RWPE2 (cell line): Measurements from ENCODE around the gene RAX.

Experiments used
- ATAC-seq: fragments of 200-7000 bp; cut with Tn5 transposase; 3 replicates; pipeline ENCODE4 v1.9.1; 2021; ENCODE audit warnings: low read depth
- DNase-seq: peaks from one replicate; pipeline ENCODE4 v3.0.0-alpha.2; 2020; ENCODE audit warnings: low spot score
- H3K27ac ChIP-seq: fragments of 450-650 bp; 2 replicates; pipeline ENCODE4 v1.5.1; 2017; ENCODE audit warnings: mild to moderate bottlenecking; ENCODE audit not compliant: poor library complexity, severe bottlenecking
- H3K27me3 ChIP-seq: fragments of 250-450 bp; sonication (Bioruptor Pico); 2 replicates; pipeline ENCODE4 v1.5.1; 2021; ENCODE audit warnings: mild to moderate bottlenecking, moderate library complexity; ENCODE audit not compliant: insufficient read depth, poor library complexity, severe bottlenecking
- H3K36me3 ChIP-seq: fragments of 250-450 bp; sonication (Bioruptor Pico); 2 replicates; pipeline ENCODE4 v1.5.1; 2020; ENCODE audit warnings: low read depth, mild to moderate bottlenecking, moderate library complexity
- H3K4me1 ChIP-seq: fragments of 250-450 bp; sonication (Bioruptor Pico); 2 replicates; pipeline ENCODE4 v1.5.1; 2021; ENCODE audit warnings: mild to moderate bottlenecking, moderate library complexity; ENCODE audit not compliant: insufficient read depth, poor library complexity, severe bottlenecking
- H3K4me3 ChIP-seq: fragments of 250-450 bp; sonication (Bioruptor Pico); 2 replicates; pipeline ENCODE4 v1.5.1; 2021; ENCODE audit warnings: mild to moderate bottlenecking, moderate library complexity; ENCODE audit not compliant: severe bottlenecking
- H3K9me3 ChIP-seq: fragments of 250-450 bp; sonication (Bioruptor Pico); 2 replicates; pipeline ENCODE4 v1.5.1; 2021; ENCODE audit warnings: mild to moderate bottlenecking, moderate library complexity; ENCODE audit not compliant: severe bottlenecking
- CTCF ChIP-seq: fragments of 450-650 bp; IDR thresholded peaks from one replicate; pipeline ENCODE4 v1.5.1; 2017; ENCODE audit warnings: mild to moderate bottlenecking, moderate library complexity; ENCODE audit not compliant: poor library complexity, severe bottlenecking

RAX gene

GRCh38 chr18:59219672-59220163 is 53.5 kb downstream of the RAX start, which contains the start of gene GRP:
GRP (plus strand) TSS chr18:59220158; CDS start chr18:59220266, 108 bp downstream.
- Histone ChIP-seq H3K9me3 (no peaks in the 10 kb centered on the region), H3K4me3 (no peak within 1 kb of the TSS), H3K4me1 (no peaks in the 10 kb centered on the region), H3K36me3 (no peaks in the 10 kb centered on the region), H3K27me3 (peaks cover 82% of the 10 kb centered on the region), H3K27ac (no peak within 1 kb of the TSS)
- DNase-seq (no peak), ATAC-seq (no peak)
- no peak for TF ChIP-seq CTCF

GRCh38 chr18:59218018-59218417 is 55.2 kb downstream of the RAX start:
- no peak for TF ChIP-seq CTCF
- no peaks in the 10 kb centered on the region for H3K9me3 ChIP-seq
- ATAC-seq (no peak), DNase-seq (no peak)
- peaks cover 67% of the 10 kb centered on the region for H3K27me3 ChIP-seq
- no peaks in the 10 kb centered on the region for H3K4me1 ChIP-seq
- H3K36me3 ChIP-seq: no peaks in the 10 kb centered on the region
- H3K4me3 ChIP-seq: no peak overlapping the region
- H3K27ac ChIP-seq: no peak overlapping the region
